ENCODE measurements around the gene CENPM. TPM values are rescaled to one million over a fixed set of nuclear protein-coding genes. Genes with fewer than 3 reads are reported as not detected.

Gene CENPM
- total RNA-seq, 2 donors from 2014 or later = not detected

GRCh38 chr22:41943661-41944209 lies 3.2 kb downstream of the CENPM start:
- H3K4me1 ChIP-seq (ENCODE audit: control insufficient read depth in 1 of 2, low read depth in 2 of 2) = peaks cover 6 to 23% of the 10 kb centered on the region in 2 donors
- H3K36me3 ChIP-seq = no peaks in the 10 kb centered on the region
- no peaks in the 10 kb centered on the region for H3K27me3 ChIP-seq (replicated peaks; ENCODE audit: insufficient read depth)
- DNase-seq (ENCODE audit: low spot score) = no peak
- no peak overlapping the region for H3K27ac ChIP-seq
- no peak for ATAC-seq (ENCODE audit: insufficient number of reproducible peaks, low FRiP score, low read depth)
- H3K9me3 ChIP-seq = no peaks in the 10 kb centered on the region
- H3K4me3 ChIP-seq = no peak overlapping the region
- TF ChIP-seq CTCF (IDR thresholded peaks at IDR 0.05) = no peak

GRCh38 chr22:41940832-41941765 lies 5.9 kb downstream of the CENPM start:
- peak overlapping the region; percentile 36 to 46 for H3K27ac ChIP-seq
- H3K4me1 ChIP-seq (ENCODE audit: control insufficient read depth in 1 of 2, low read depth in 2 of 2) = peaks cover 2 to 13% of the 10 kb centered on the region in 2 donors
- H3K36me3 ChIP-seq = no peaks in the 10 kb centered on the region
- no peaks in the 10 kb centered on the region for H3K9me3 ChIP-seq
- H3K4me3 ChIP-seq = no peak overlapping the region
- peak; percentile 94 for TF ChIP-seq CTCF (IDR thresholded peaks at IDR 0.05)
- ATAC-seq (ENCODE audit: insufficient number of reproducible peaks, low FRiP score, low read depth) (peak; percentile 46), DNase-seq (ENCODE audit: low spot score) (peak; percentile 30)
- H3K27me3 ChIP-seq (replicated peaks; ENCODE audit: insufficient read depth) = no peaks in the 10 kb centered on the region

GRCh38 chr22:41939981-41940831 lies 6.7 kb downstream of the CENPM start:
- Histone ChIP-seq H3K4me1 (ENCODE audit: control insufficient read depth in 1 of 2, low read depth in 2 of 2) (peaks cover 0 to 7% of the 10 kb centered on the region in 2 donors), H3K36me3 (no peaks in the 10 kb centered on the region), H3K9me3 (no peaks in the 10 kb centered on the region), H3K27me3 (replicated peaks; ENCODE audit: insufficient read depth) (no peaks in the 10 kb centered on the region), H3K4me3 (no peak overlapping the region), H3K27ac (peak overlapping the region; percentile 36 to 46)
- TF ChIP-seq CTCF (IDR thresholded peaks at IDR 0.05) = no peak
- DNase-seq (ENCODE audit: low spot score) (no peak), ATAC-seq (ENCODE audit: insufficient number of reproducible peaks, low FRiP score, low read depth) (no peak)

GRCh38 chr22:41936894-41937169 lies 10.1 kb downstream of the CENPM start:
- DNase-seq (ENCODE audit: low spot score) (no peak), ATAC-seq (ENCODE audit: insufficient number of reproducible peaks, low FRiP score, low read depth) (no peak)
- H3K4me3 ChIP-seq = no peak overlapping the region
- no peaks in the 10 kb centered on the region for H3K9me3 ChIP-seq
- H3K4me1 ChIP-seq (ENCODE audit: control insufficient read depth in 1 of 2, low read depth in 2 of 2) = peaks cover 0 to 7% of the 10 kb centered on the region in 2 donors
- no peaks in the 10 kb centered on the region for H3K27me3 ChIP-seq (replicated peaks; ENCODE audit: insufficient read depth)
- TF ChIP-seq CTCF (IDR thresholded peaks at IDR 0.05) = no peak
- no peaks in the 10 kb centered on the region for H3K36me3 ChIP-seq
- H3K27ac ChIP-seq = no peak overlapping the region

- no peak for ATAC-seq (ENCODE audit: insufficient number of reproducible peaks, low FRiP score, low read depth)
- H3K36me3 ChIP-seq = no peaks in the 10 kb centered on the region
- H3K27ac ChIP-seq = no peak overlapping the region
- TF ChIP-seq CTCF (IDR thresholded peaks at IDR 0.05) = no peak
- no peaks in the 10 kb centered on the region for H3K27me3 ChIP-seq (replicated peaks; ENCODE audit: insufficient read depth)
- no peaks in the 10 kb centered on the region for H3K9me3 ChIP-seq
- H3K4me3 ChIP-seq = no peak overlapping the region
- H3K4me1 ChIP-seq (ENCODE audit: control insufficient read depth in 1 of 2, low read depth in 2 of 2) = peaks cover 0 to under 1% of the 10 kb centered on the region in 2 donors
- DNase-seq (ENCODE audit: low spot score) = no peak
These were observed 11.4 kb downstream of the CENPM start for GRCh38 chr22:41935509-41935908.

Data from thoracic aorta (tissue), 2 donors.